H1 (cell line): ENCODE data around the gene PCDHGA3. TPM values are rescaled to one million over a fixed set of nuclear protein-coding genes. Genes with fewer than 3 reads are reported as not detected.

Source experiments
- CTCF ChIA-PET: fragments of 300-600 bp; sonication (Branson Sonifier 250); formaldehyde crosslinking; loops from one replicate; lab custom pipeline; 2021; ENCODE audit not compliant: partially characterized antibody; lab: Charles Lee
- POLR2A ChIA-PET: fragments of 300-600 bp; sonication (Branson Sonifier 250); formaldehyde crosslinking; loops from one replicate; lab custom pipeline; 2021; ENCODE audit warnings: inconsistent platforms; ENCODE audit not compliant: partially characterized antibody; lab: Charles Lee
- DNase-seq, 2 experiments: peaks; one replicate each; pipeline versions ENCODE4 v3.0.0 to v3.0.0-alpha.2; 2010 to 2022; ENCODE audit warnings: low spot score in 2 of 2, low read depth in 1 of 2, mixed read lengths in 1 of 2
- FAIRE-seq: peaks from 2 replicates; lab custom pipeline; 2011; peaks lifted over from hg19 to GRCh38; lab: Jason Lieb, UNC
- H2AFZ ChIP-seq: 2 replicates; pipeline ENCODE4 v1.8.1; 2012; ENCODE audit warnings: low read length, inconsistent platforms
- H2AK5ac ChIP-seq: 2 replicates; pipeline ENCODE4 v1.6.1; 2013; ENCODE audit warnings: low read depth, low read length
- H2BK120ac ChIP-seq: replicated peaks from 2 replicates; pipeline ENCODE3; 2013; ENCODE audit warnings: low read depth, low read length, inconsistent platforms
- H2BK12ac ChIP-seq: 2 replicates; pipeline ENCODE4 v1.6.1; 2013; ENCODE audit warnings: low read depth, low read length
- H2BK15ac ChIP-seq: 2 replicates; pipeline ENCODE4 v1.6.1; 2013; ENCODE audit warnings: low read length
- H2BK20ac ChIP-seq: 2 replicates; pipeline ENCODE4 v1.6.1; 2013; ENCODE audit warnings: low read length
- H2BK5ac ChIP-seq: 2 replicates; pipeline ENCODE4 v1.6.1; 2013; ENCODE audit warnings: low read depth, low read length
- H3K14ac ChIP-seq: 2 replicates; pipeline ENCODE4 v1.6.1; 2013; ENCODE audit warnings: inconsistent platforms; ENCODE audit not compliant: insufficient read length
- H3K18ac ChIP-seq: 2 replicates; pipeline ENCODE4 v1.6.1; 2013; ENCODE audit warnings: low read length; ENCODE audit errors: extremely low read depth
- H3K23ac ChIP-seq: 2 replicates; pipeline ENCODE4 v1.6.1; 2013; ENCODE audit warnings: inconsistent platforms; ENCODE audit not compliant: insufficient read length
- H3K23me2 ChIP-seq: 2 replicates; pipeline ENCODE4 v1.6.1; 2013; ENCODE audit warnings: low read depth, low read length
- H3K27ac ChIP-seq: 2 replicates; pipeline ENCODE4 v1.6.1; 2011; ENCODE audit warnings: low read depth, low read length, inconsistent platforms
- H3K27me3 ChIP-seq, 4 experiments: replicated peaks in 1 of 4; 1 replicate in 1 of 4; 2 replicates in 3 of 4; pipeline versions ENCODE4 v1.6.1 to v1.8.1; 2011 to 2013; ENCODE audit warnings: low read length in 3 of 4, mild to moderate bottlenecking in 3 of 4, inconsistent platforms in 2 of 4, mixed read lengths in 2 of 4, moderate library complexity in 1 of 4; ENCODE audit not compliant: control insufficient read depth in 3 of 4, insufficient read depth in 3 of 4; ENCODE audit errors: extremely low read depth in 1 of 4
- H3K36me3 ChIP-seq, 4 experiments: 2 replicates each; pipeline versions ENCODE4 v1.6.1 to v1.8.1; 2011 to 2013; ENCODE audit warnings: mild to moderate bottlenecking in 4 of 4, low read length in 3 of 4, moderate library complexity in 2 of 4, control low read depth in 1 of 4, inconsistent platforms in 1 of 4; ENCODE audit not compliant: insufficient read depth in 4 of 4, control insufficient read depth in 2 of 4
- H3K4ac ChIP-seq: replicated peaks from 2 replicates; pipeline ENCODE3; 2013; ENCODE audit warnings: low read length, low read depth, mixed read lengths, inconsistent platforms; ENCODE audit not compliant: insufficient read length
- H3K4me1 ChIP-seq, 4 experiments: replicated peaks in 1 of 4; 1 replicate in 1 of 4; 2 replicates in 3 of 4; pipeline versions ENCODE4 v1.6.1 to v1.8.1; 2011 to 2013; ENCODE audit warnings: low read length in 3 of 4, inconsistent platforms in 2 of 4, mixed read lengths in 1 of 4; ENCODE audit not compliant: insufficient read depth in 4 of 4, control insufficient read depth in 3 of 4
- H3K4me2 ChIP-seq, 2 experiments: 2 replicates each; pipeline versions ENCODE4 v1.6.1 to v1.8.1; 2011 to 2013; ENCODE audit warnings: low read depth in 2 of 2, low read length in 2 of 2, control low read depth in 1 of 2, inconsistent platforms in 1 of 2, mild to moderate bottlenecking in 1 of 2; ENCODE audit not compliant: insufficient read depth in 1 of 2
- H3K4me3 ChIP-seq, 4 experiments: fragments of 200-600, 300-600 bp in 1 of 4; sonication (generic), shearing (Covaris generic), sonication (Bioruptor Twin) in 1 of 4; 2 replicates each; pipeline versions ENCODE4 v1.5.1 to v1.8.1; 2011 to 2016; ENCODE audit warnings: low read length in 4 of 4, low read depth in 3 of 4, control low read depth in 2 of 4, inconsistent platforms in 2 of 4, mild to moderate bottlenecking in 2 of 4, mixed read lengths in 1 of 4, moderate library complexity in 1 of 4; ENCODE audit not compliant: insufficient read depth in 2 of 4; ENCODE audit errors: extremely low read depth in 1 of 4
- H3K56ac ChIP-seq: replicated peaks from 2 replicates; pipeline ENCODE3; 2013; ENCODE audit warnings: low read depth, mild to moderate bottlenecking, mixed read lengths, low read length, inconsistent platforms; ENCODE audit not compliant: insufficient read length
- H3K79me1 ChIP-seq: 2 replicates; pipeline ENCODE4 v1.6.1; 2013; ENCODE audit warnings: low read depth, low read length, control low read depth
- H3K79me2 ChIP-seq, 2 experiments: 2 replicates each; pipeline versions ENCODE4 v1.6.1 to v1.8.1; 2012 to 2013; ENCODE audit warnings: low read length in 2 of 2, mild to moderate bottlenecking in 2 of 2, inconsistent platforms in 1 of 2; ENCODE audit not compliant: insufficient read depth in 2 of 2, control insufficient read depth in 1 of 2
- H3K9ac ChIP-seq, 4 experiments: replicated peaks in 1 of 4; 1 replicate in 1 of 4; 2 replicates in 3 of 4; pipeline versions ENCODE4 v1.6.1 to v1.8.1; 2011 to 2013; ENCODE audit warnings: low read depth in 3 of 4, low read length in 3 of 4, control low read depth in 2 of 4, mild to moderate bottlenecking in 2 of 4, moderate library complexity in 2 of 4, inconsistent platforms in 1 of 4; ENCODE audit errors: extremely low read depth in 1 of 4
- H3K9me3 ChIP-seq, 2 experiments: 2 replicates each; pipeline versions ENCODE4 v1.6.1 to v1.8.1; 2012 to 2013; ENCODE audit warnings: mild to moderate bottlenecking in 2 of 2, moderate library complexity in 2 of 2, control low read depth in 1 of 2, inconsistent platforms in 1 of 2, low read depth in 1 of 2, low read length in 1 of 2, mixed read lengths in 1 of 2; ENCODE audit not compliant: insufficient read depth in 2 of 2
- H4K20me1 ChIP-seq, 2 experiments: replicated peaks in 1 of 2; 2 replicates each; pipeline versions ENCODE3 to v1.8.1; 2011 to 2013; ENCODE audit warnings: inconsistent platforms in 2 of 2, low read length in 2 of 2, mild to moderate bottlenecking in 1 of 2; ENCODE audit not compliant: insufficient read depth in 2 of 2, control insufficient read depth in 1 of 2
- H4K5ac ChIP-seq: 2 replicates; pipeline ENCODE4 v1.6.1; 2013; ENCODE audit warnings: low read length, low read depth, mixed read lengths, inconsistent platforms; ENCODE audit not compliant: insufficient read length
- H4K8ac ChIP-seq: 2 replicates; pipeline ENCODE4 v1.8.0; 2013; ENCODE audit warnings: mild to moderate bottlenecking, moderate library complexity, low read length, inconsistent platforms; ENCODE audit not compliant: insufficient read depth; ENCODE audit errors: extremely low read depth
- H4K91ac ChIP-seq: replicated peaks from 2 replicates; pipeline ENCODE3; 2013; ENCODE audit warnings: low read length, mixed read lengths, inconsistent platforms; ENCODE audit not compliant: insufficient read length
- BRCA1 ChIP-seq: IDR thresholded peaks from 2 replicates; pipeline ENCODE4 v1.6.1; 2012; ENCODE audit warnings: low read depth, low read length, improper control_type of control experiment
- CHD2 ChIP-seq: IDR thresholded peaks from 2 replicates; pipeline ENCODE4 v1.6.1; 2012; ENCODE audit warnings: low read length, improper control_type of control experiment
- CTCF ChIP-seq, 3 experiments: IDR thresholded peaks; 1 replicate in 2 of 3; 2 replicates in 1 of 3; pipeline versions ENCODE4 v1.5.1 to v1.6.1; 2011; ENCODE audit warnings: low read length in 3 of 3, mild to moderate bottlenecking in 3 of 3, inconsistent platforms in 2 of 3, low read depth in 1 of 3, moderate library complexity in 1 of 3; ENCODE audit not compliant: insufficient read depth in 1 of 3; ENCODE audit errors: control extremely low read depth in 1 of 3
- GABPA ChIP-seq: IDR thresholded peaks from 2 replicates; pipeline ENCODE4 v1.6.1; 2011; ENCODE audit warnings: mild to moderate bottlenecking, low read length, moderate library complexity, borderline replicate concordance; ENCODE audit not compliant: insufficient read depth
- KDM1A ChIP-seq: fragments of 200-600, 300-600 bp; sonication (generic); IDR thresholded peaks from 2 replicates; pipeline ENCODE4 v1.7.1; 2016; ENCODE audit warnings: mild to moderate bottlenecking, low read length, borderline replicate concordance
- POU5F1 ChIP-seq: IDR thresholded peaks from 2 replicates; pipeline ENCODE4 v1.6.1; 2011; ENCODE audit warnings: low read depth, mild to moderate bottlenecking, low read length, moderate library complexity
- RBBP5 ChIP-seq: IDR thresholded peaks from 2 replicates; pipeline ENCODE4 v1.7.1; 2012; ENCODE audit warnings: low read depth, mild to moderate bottlenecking, inconsistent platforms, low read length, moderate library complexity, borderline replicate concordance
- WGBS, 2 experiments: shearing (Covaris generic) in 1 of 2; methylation state at CpG; one replicate each; pipeline versions ENCODE4 v1.1.6 to v1.1.7; 2013 to 2015; ENCODE audit warnings: low lambda C conversion rate in 2 of 2, mixed read lengths in 2 of 2, inconsistent platforms in 1 of 2, low coverage in 1 of 2, missing lambda C conversion rate in 1 of 2; ENCODE audit not compliant: insufficient replicate concordance in 2 of 2, insufficient coverage in 1 of 2, insufficient read length in 1 of 2; ENCODE audit errors: extremely low coverage in 1 of 2, missing lambda C conversion rate in 1 of 2; 5-methylcytosine and 5-hydroxymethylcytosine counted together
- polyA plus RNA-seq, 7 experiments: library from polyadenylated mRNA; depleted of rRNA in 3 of 7; stranded (reverse) in 5 of 7; unstranded in 2 of 7; fragments of >200 nt in 5 of 7; fragments of 200-250 nt in 2 of 7; gene quantifications; 1 replicate in 5 of 7; 2 replicates in 1 of 7; 4 replicates in 1 of 7; pipeline versions ENCODE4 v1.2.1 to v1.2.3, GENCODE V29; 2011 to 2013; ENCODE audit warnings: missing spikeins in 2 of 7, mixed read lengths in 2 of 7
- total RNA-seq: library from RNA; stranded (reverse); fragmentation: NEBNext Ultra II Directional; extraction: Animal tissue kit (Norgen Biotek cat#: 25700); gene quantifications from 2 replicates; pipeline ENCODE4 v1.2.1, GENCODE V29; 2021

The PCDHGA3 gene
- total and polyA plus RNA-seq, 2 of the 8 experiments (the other 6 are each of a cell fraction or from before 2014, with no cell fraction given): 0.15 to 0.39 TPM

GRCh38 chr5:141320225-141321169 is 23.1 kb upstream of the PCDHGA3 start, which contains the start of gene TAF7:
Gene TAF7 (minus strand): TSS chr5:141320784. CDS start chr5:141320044, 740 bp downstream.
- H3K14ac ChIP-seq: no peak within 1 kb of the TSS
- H3K9ac ChIP-seq: peak within 1 kb of the TSS; percentile 93 to 98 (median 96)
- H3K36me3 ChIP-seq: peaks cover 5 to 27% (median 19%) of the 10 kb centered on the region in 4 experiments; a peak in 6 of 8 replicates
- H2BK15ac ChIP-seq: no peak within 1 kb of the TSS
- H3K4ac ChIP-seq: peak within 1 kb of the TSS; percentile 92
- H3K9me3 ChIP-seq: peaks cover 22 to 27% of the 10 kb centered on the region in 2 experiments
- H3K4me3 ChIP-seq: peak within 1 kb of the TSS; percentile 79 to 99 (median 92)
- CTCF ChIA-PET: interaction anchor here (0.6 to 5.0 kb wide), 56 partner anchors 9 to 297 kb away, joined by 3 to 30 read pairs (median 5); partner anchors contain the start of genes PCDHB12, PCDHB13, PCDHB14 and PCDHB15
- H3K79me1 ChIP-seq: no peaks in the 10 kb centered on the region
- peak; percentile 77 to 95 for DNase-seq
- no peaks in the 10 kb centered on the region for H3K4me1 ChIP-seq
- peaks cover 3% of the 10 kb centered on the region for H3K23me2 ChIP-seq
- peak within 1 kb of the TSS; percentile 83 for H3K56ac ChIP-seq
- H2BK120ac ChIP-seq: peak within 1 kb of the TSS; percentile 78
- H2BK5ac ChIP-seq: peak within 1 kb of the TSS; percentile 93
- peak within 1 kb of the TSS; percentile 45 for H4K91ac ChIP-seq
- POLR2A ChIA-PET: interaction anchor here (0.6 to 3.1 kb wide), 23 partner anchors 9 to 299 kb away, joined by 3 to 18 read pairs (median 4); partner anchors contain the start of genes DIAPH1, PCDHB15, PCDHB5 and PCDHGA1
- peak within 1 kb of the TSS; percentile 100 for H2AFZ ChIP-seq
- peaks cover 11 to 25% of the 10 kb centered on the region in 2 experiments for H3K79me2 ChIP-seq
- H4K20me1 ChIP-seq: no peaks in the 10 kb centered on the region
- no peak within 1 kb of the TSS for H2BK12ac ChIP-seq
- H3K23ac ChIP-seq: no peak within 1 kb of the TSS
- 3% methylated on average over 67 of the region's 67 CpGs; no CpG with 5 or more reads in 1 of the 2 experiments for WGBS, 2 experiments
- H3K18ac ChIP-seq: peak within 1 kb of the TSS; percentile 68
- H2AK5ac ChIP-seq: peak within 1 kb of the TSS; percentile 84; the same call in 1 of the 2 replicates
- no peak within 1 kb of the TSS for H2BK20ac ChIP-seq
- H3K4me2 ChIP-seq: peak within 1 kb of the TSS; percentile 66 to 74
- peak within 1 kb of the TSS; percentile 40 for H4K5ac ChIP-seq
- no peaks in the 10 kb centered on the region for H3K27me3 ChIP-seq
- peak within 1 kb of the TSS; percentile 96; the same call in 1 of the 2 replicates for H4K8ac ChIP-seq
- H3K27ac ChIP-seq: peak within 1 kb of the TSS; percentile 95
- FAIRE-seq: peak; percentile 79
- TF ChIP-seq RBBP5: no peak
- TF ChIP-seq POU5F1: no peak
- no peak for TF ChIP-seq KDM1A
- TF ChIP-seq BRCA1: peak; percentile 53; the same call in 1 of the 2 replicates
- peak; percentile 78 for TF ChIP-seq CHD2
- no peak for TF ChIP-seq GABPA
- TF ChIP-seq CTCF (IDR thresholded peaks at IDR 0.05; ENCODE audit: control extremely low read depth in 1 of 3, insufficient read depth in 1 of 3, low read depth in 1 of 3, low read length in 3 of 3): peak; percentile 77 to 93 (median 80)
